GM12878 (cell line): Measurements from ENCODE around the gene MAP3K6. TPM values are rescaled to one million over a fixed set of nuclear protein-coding genes. Genes with fewer than 3 reads are reported as not detected.

Experiments used
- ATF7 ChIP-seq: fragments of 450-650 bp; IDR thresholded peaks from 2 replicates; pipeline ENCODE4 v1.6.1; 2016; ENCODE audit warnings: low read depth, mild to moderate bottlenecking
- BHLHE40 ChIP-seq, 2 experiments: fragments of 450-650 bp in 1 of 2; IDR thresholded peaks; 2 replicates each; pipeline ENCODE4 v1.6.1; 2011 to 2017; ENCODE audit warnings: low read depth in 2 of 2, borderline replicate concordance in 1 of 2, improper control_type of control experiment in 1 of 2, low read length in 1 of 2, mild to moderate bottlenecking in 1 of 2
- BRCA1 ChIP-seq: IDR thresholded peaks from 2 replicates; pipeline ENCODE4 v1.6.1; 2011; ENCODE audit warnings: low read depth, low read length, improper control_type of control experiment
- CEBPB ChIP-seq, 2 experiments: fragments of 150-350 bp in 1 of 2; IDR thresholded peaks; 2 replicates each; pipeline ENCODE4 v1.6.1; 2012 to 2014; ENCODE audit warnings: low read depth in 2 of 2, low read length in 2 of 2, borderline replicate concordance in 1 of 2, inconsistent platforms in 1 of 2
- CHD2 ChIP-seq: IDR thresholded peaks from 2 replicates; pipeline ENCODE4 v1.6.1; 2011; ENCODE audit warnings: low read depth, low read length, improper control_type of control experiment, borderline replicate concordance
- CREB1 ChIP-seq: IDR thresholded peaks from 2 replicates; pipeline ENCODE4 v1.6.1; 2012; ENCODE audit warnings: low read depth, mild to moderate bottlenecking, inconsistent platforms
- FOS ChIP-seq: IDR thresholded peaks from 3 replicates; pipeline ENCODE4 v1.6.1; 2011; ENCODE audit warnings: borderline replicate concordance; ENCODE audit not compliant: insufficient read length; ENCODE audit errors: extremely low read depth
- IKZF2 ChIP-seq, 2 experiments: fragments of 450-650 bp; IDR thresholded peaks; 2 replicates each; pipeline ENCODE4 v1.6.1; 2017; ENCODE audit warnings: mild to moderate bottlenecking in 2 of 2, moderate library complexity in 2 of 2
- IRF4 ChIP-seq: IDR thresholded peaks from 2 replicates; pipeline ENCODE4 v1.6.1; 2011; ENCODE audit warnings: low read depth, low read length
- KLF5 ChIP-seq: fragments of 450-650 bp; IDR thresholded peaks from 2 replicates; pipeline ENCODE4 v1.6.1; 2014; ENCODE audit warnings: mild to moderate bottlenecking; ENCODE audit not compliant: partially characterized antibody
- LARP7 ChIP-seq: fragments of 450-650 bp; IDR thresholded peaks from 2 replicates; pipeline ENCODE4 v1.6.1; 2017; ENCODE audit warnings: mild to moderate bottlenecking
- MEF2B ChIP-seq: fragments of 450-650 bp; IDR thresholded peaks from 2 replicates; pipeline ENCODE4 v1.6.1; 2018; ENCODE audit warnings: mild to moderate bottlenecking, moderate library complexity; ENCODE audit not compliant: partially characterized antibody, poor library complexity, severe bottlenecking
- MTA2 ChIP-seq: fragments of 450-650 bp; IDR thresholded peaks from 2 replicates; pipeline ENCODE4 v1.6.1; 2016; ENCODE audit warnings: low read depth, mild to moderate bottlenecking, moderate library complexity
- MYC ChIP-seq: IDR thresholded peaks from 2 replicates; pipeline ENCODE4 v1.6.1; 2011; ENCODE audit warnings: mild to moderate bottlenecking, low read length, moderate library complexity, inconsistent platforms; ENCODE audit not compliant: insufficient read depth, insufficient replicate concordance, insufficient read length, severe bottlenecking
- PAX8 ChIP-seq: fragments of 450-650 bp; IDR thresholded peaks from 2 replicates; pipeline ENCODE4 v1.6.1; 2017; ENCODE audit warnings: mild to moderate bottlenecking, moderate library complexity
- POU2F2 ChIP-seq: IDR thresholded peaks from 3 replicates; pipeline ENCODE4 v1.6.1; 2011; ENCODE audit warnings: low read depth, mild to moderate bottlenecking, low read length, borderline replicate concordance
- RAD21 ChIP-seq: IDR thresholded peaks from 2 replicates; pipeline ENCODE4 v1.6.1; 2011; ENCODE audit warnings: mild to moderate bottlenecking, low read depth, low read length, moderate library complexity; ENCODE audit not compliant: insufficient read depth
- RCOR1 ChIP-seq: conservative IDR thresholded peaks from 2 replicates; pipeline ENCODE4 v1.6.1; 2012; ENCODE audit warnings: low read depth, low read length, improper control_type of control experiment
- SMC3 ChIP-seq: IDR thresholded peaks from 2 replicates; pipeline ENCODE4 v1.6.1; 2011; ENCODE audit warnings: low read length, improper control_type of control experiment, borderline replicate concordance
- STAT1 ChIP-seq: fragments of 450-650 bp; conservative IDR thresholded peaks from 2 replicates; pipeline ENCODE4 v1.6.1; 2014; ENCODE audit warnings: antibody characterized with exemption, mild to moderate bottlenecking
- STAT3 ChIP-seq: IDR thresholded peaks from 2 replicates; pipeline ENCODE4 v1.6.1; 2011; ENCODE audit warnings: low read depth, low read length, improper control_type of control experiment
- TCF12 ChIP-seq: IDR thresholded peaks from 2 replicates; pipeline ENCODE4 v1.6.1; 2011; ENCODE audit warnings: low read depth, mild to moderate bottlenecking, low read length
- TCF3 ChIP-seq: IDR thresholded peaks from 2 replicates; pipeline ENCODE4 v1.6.1; 2012; ENCODE audit warnings: low read depth, mild to moderate bottlenecking, low read length, borderline replicate concordance; ENCODE audit not compliant: insufficient read depth
- TCF7 ChIP-seq: IDR thresholded peaks from 2 replicates; pipeline ENCODE4 v1.6.1; 2014; ENCODE audit warnings: antibody characterized with exemption, borderline replicate concordance
- ZNF274 ChIP-seq: IDR thresholded peaks from one replicate; pipeline ENCODE4 v1.8.0; 2011; ENCODE audit not compliant: insufficient read length, insufficient read depth
- ZZZ3 ChIP-seq: IDR thresholded peaks from 2 replicates; pipeline ENCODE4 v1.6.1; 2011; ENCODE audit warnings: low read depth; ENCODE audit not compliant: control insufficient read depth, insufficient read length
- polyA plus RNA-seq, 11 experiments: library from polyadenylated mRNA; depleted of rRNA in 4 of 11; unstranded in 6 of 11; stranded (reverse) in 5 of 11; fragments of >200 nt; fragmentation: Nextera tagmentation in 4 of 11; fragmentation: Illumina TruSeq in 1 of 11; extraction: Ambion mirVana in 4 of 11; extraction: Trizol in 1 of 11; gene quantifications; 1 replicate in 1 of 11; 2 replicates in 10 of 11; pipeline versions ENCODE4 v1.2.1 to v1.2.3, GENCODE V29; 2011 to 2016; ENCODE audit warnings: inconsistent platforms in 2 of 11, missing spikeins in 2 of 11, low read depth in 1 of 11
- total RNA-seq, 4 experiments: library from RNA; depleted of rRNA in 3 of 4; stranded (reverse); fragments of >200 nt in 3 of 4; fragmentation: Illumina TruSeq in 1 of 4; extraction: Trizol in 1 of 4; gene quantifications; 2 replicates each; pipeline versions ENCODE4 v1.2.1 to v1.2.3, GENCODE V29; 2013 to 2021
- TF ChIP-seq, protein P1 (sequence below): fragments of 450-650 bp; IDR thresholded peaks from 2 replicates; pipeline ENCODE4 v1.6.1; 2017; ENCODE audit warnings: mild to moderate bottlenecking, low read depth, inconsistent platforms; ENCODE audit not compliant: poor library complexity, severe bottlenecking
- TF ChIP-seq, protein P2 (sequence below): fragments of 450-650 bp; IDR thresholded peaks from 2 replicates; pipeline ENCODE4 v1.6.1; 2016; ENCODE audit warnings: mild to moderate bottlenecking

MAP3K6 gene
- total and polyA plus RNA-seq, 10 of the 15 experiments (the other 5 are each of a cell fraction or from before 2014, with no cell fraction given) = 0.15 to 3.4 (median 1.2) TPM; not detected in 1

DNA sequence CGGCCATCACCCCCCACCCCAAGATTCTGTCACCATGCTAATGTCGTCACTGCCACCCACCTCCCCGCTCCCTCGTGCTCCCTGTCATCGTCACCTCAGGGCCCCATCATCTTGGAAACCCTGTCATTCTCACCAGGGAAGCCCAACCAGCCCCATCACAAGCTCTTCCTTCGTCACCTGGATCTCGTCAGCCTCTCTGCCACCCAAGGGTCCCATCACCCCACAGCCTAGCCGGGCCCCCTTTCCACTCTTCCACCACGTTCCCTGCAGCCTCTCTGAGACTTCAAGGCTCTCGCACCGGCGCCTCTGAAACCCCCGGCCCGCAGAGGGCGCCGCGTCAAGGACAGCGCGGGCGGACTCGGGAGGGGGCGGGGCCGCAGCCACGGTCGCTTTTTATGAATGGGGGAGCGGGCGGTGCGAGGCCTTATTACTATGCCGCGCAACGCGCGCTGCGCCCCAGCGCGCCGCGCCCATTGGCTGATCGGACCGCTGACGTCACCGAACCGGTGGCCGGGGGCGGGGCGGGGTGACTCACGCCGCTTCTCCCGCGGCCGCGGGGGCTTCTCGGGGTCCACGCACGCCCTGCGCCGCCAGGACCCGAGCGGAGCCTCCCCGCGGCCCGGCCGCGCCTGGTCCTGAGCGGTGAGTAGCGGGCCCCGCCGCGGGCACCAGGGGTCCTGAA, 25.5 kb upstream of the MAP3K6 start, which contains the start of gene GPR3 (continued):
- TF ChIP-seq MYC = no peak
- TF ChIP-seq RAD21 = peak; percentile 31
- TF ChIP-seq KLF5 = no peak
- no peak for TF ChIP-seq MEF2B
- no peak for TF ChIP-seq TCF7
- TF ChIP-seq ATF7 = peak; percentile 69; the same call in 1 of the 2 replicates
- TF ChIP-seq, protein P1, sequence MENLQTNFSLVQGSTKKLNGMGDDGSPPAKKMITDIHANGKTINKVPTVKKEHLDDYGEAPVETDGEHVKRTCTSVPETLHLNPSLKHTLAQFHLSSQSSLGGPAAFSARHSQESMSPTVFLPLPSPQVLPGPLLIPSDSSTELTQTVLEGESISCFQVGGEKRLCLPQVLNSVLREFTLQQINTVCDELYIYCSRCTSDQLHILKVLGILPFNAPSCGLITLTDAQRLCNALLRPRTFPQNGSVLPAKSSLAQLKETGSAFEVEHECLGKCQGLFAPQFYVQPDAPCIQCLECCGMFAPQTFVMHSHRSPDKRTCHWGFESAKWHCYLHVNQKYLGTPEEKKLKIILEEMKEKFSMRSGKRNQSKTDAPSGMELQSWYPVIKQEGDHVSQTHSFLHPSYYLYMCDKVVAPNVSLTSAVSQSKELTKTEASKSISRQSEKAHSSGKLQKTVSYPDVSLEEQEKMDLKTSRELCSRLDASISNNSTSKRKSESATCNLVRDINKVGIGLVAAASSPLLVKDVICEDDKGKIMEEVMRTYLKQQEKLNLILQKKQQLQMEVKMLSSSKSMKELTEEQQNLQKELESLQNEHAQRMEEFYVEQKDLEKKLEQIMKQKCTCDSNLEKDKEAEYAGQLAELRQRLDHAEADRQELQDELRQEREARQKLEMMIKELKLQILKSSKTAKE = no peak
- TF ChIP-seq RCOR1 = no peak
- no peak for TF ChIP-seq ZZZ3
- no peak for TF ChIP-seq STAT3
- TF ChIP-seq IRF4 = no peak
- TF ChIP-seq BHLHE40 (IDR thresholded peaks at IDR 0.05; ENCODE audit: borderline replicate concordance in 1 of 2, low read depth in 2 of 2, low read length in 1 of 2) = peak in 1 of 2 experiments; percentile 51; a peak in 2 of 4 replicates
- TF ChIP-seq FOS = no peak
- TF ChIP-seq SMC3 = peak; percentile 39; the same call in 1 of the 2 replicates
- TF ChIP-seq CREB1 = peak; percentile 85
- TF ChIP-seq, protein P2, sequence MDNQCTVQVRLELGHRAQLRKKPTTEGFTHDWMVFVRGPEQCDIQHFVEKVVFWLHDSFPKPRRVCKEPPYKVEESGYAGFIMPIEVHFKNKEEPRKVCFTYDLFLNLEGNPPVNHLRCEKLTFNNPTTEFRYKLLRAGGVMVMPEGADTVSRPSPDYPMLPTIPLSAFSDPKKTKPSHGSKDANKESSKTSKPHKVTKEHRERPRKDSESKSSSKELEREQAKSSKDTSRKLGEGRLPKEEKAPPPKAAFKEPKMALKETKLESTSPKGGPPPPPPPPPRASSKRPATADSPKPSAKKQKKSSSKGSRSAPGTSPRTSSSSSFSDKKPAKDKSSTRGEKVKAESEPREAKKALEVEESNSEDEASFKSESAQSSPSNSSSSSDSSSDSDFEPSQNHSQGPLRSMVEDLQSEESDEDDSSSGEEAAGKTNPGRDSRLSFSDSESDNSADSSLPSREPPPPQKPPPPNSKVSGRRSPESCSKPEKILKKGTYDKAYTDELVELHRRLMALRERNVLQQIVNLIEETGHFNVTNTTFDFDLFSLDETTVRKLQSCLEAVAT = no peak
- TF ChIP-seq MTA2 = no peak
- TF ChIP-seq CEBPB (IDR thresholded peaks at IDR 0.05; ENCODE audit: borderline replicate concordance in 1 of 2, low read depth in 2 of 2, low read length in 2 of 2) = no peak
- peak; percentile 75; the same call in 1 of the 2 replicates for TF ChIP-seq LARP7
- no peak for TF ChIP-seq IKZF2 (IDR thresholded peaks at IDR 0.05)
- no peak for TF ChIP-seq PAX8
- TF ChIP-seq STAT1 = no peak
- no peak for TF ChIP-seq TCF3
- TF ChIP-seq TCF12 = no peak
- TF ChIP-seq BRCA1 = no peak
- 0 out of 3 replicates have a peak, but pooled peaks have one; percentile 1 for TF ChIP-seq POU2F2
- no peak for TF ChIP-seq CHD2
- TF ChIP-seq ZNF274 = no peak
